Measurements from ENCODE around the gene MRPL46. TPM values are rescaled to one million over a fixed set of nuclear protein-coding genes. Genes with fewer than 3 reads are reported as not detected.
A peak's percentile ranks its signal among the peaks of the same experiment; 100 is the strongest.

The MRPL46 gene
- total and polyA plus RNA-seq, 2 of the 13 experiments (the other 11 are each of a cell fraction or from before 2014, with no cell fraction given), result 62.9 to 79.2 TPM

- no peak for TF ChIP-seq ZNF577 (CRISPR knock-in tag; IDR thresholded peaks at IDR 0.05; ENCODE audit: borderline replicate concordance, low read depth)
- no peak for TF ChIP-seq ZBTB26 (CRISPR knock-in tag; IDR thresholded peaks at IDR 0.05; ENCODE audit: borderline replicate concordance)
- TF ChIP-seq ARNT2 (CRISPR knock-in tag; IDR thresholded peaks at IDR 0.05; ENCODE audit: low read depth), result peak; percentile 63; the same call in 1 of the 2 replicates
- TF ChIP-seq SPEN (CRISPR knock-in tag; IDR thresholded peaks at IDR 0.05; ENCODE audit: low read depth), result peak; percentile 79; the same call in 1 of the 2 replicates
- TF ChIP-seq FOSL1 (CRISPR knock-in tag; IDR thresholded peaks at IDR 0.05; ENCODE audit: borderline replicate concordance), result peak; percentile 96
- 0 out of 2 replicates have a peak, but pooled peaks have one; percentile 15 for TF ChIP-seq ZSCAN22 (CRISPR knock-in tag; IDR thresholded peaks at IDR 0.05)
- no peak for TF ChIP-seq BHLHE40 (IDR thresholded peaks at IDR 0.05; ENCODE audit: low read length)
- no peak for TF ChIP-seq ETS1 (CRISPR knock-in tag; IDR thresholded peaks at IDR 0.05)
- TF ChIP-seq ETV5 (CRISPR knock-in tag; IDR thresholded peaks at IDR 0.05; ENCODE audit: borderline replicate concordance), result peak; percentile 77; the same call in 1 of the 2 replicates
- peak; percentile 70; the same call in 1 of the 2 replicates for TF ChIP-seq ZNF614 (CRISPR knock-in tag; IDR thresholded peaks at IDR 0.05; ENCODE audit: borderline replicate concordance)
- TF ChIP-seq KLF16 (CRISPR knock-in tag; IDR thresholded peaks at IDR 0.05), result peak in 1 of 2 experiments; percentile 79; a peak in 1 of 4 replicates
- TF ChIP-seq TCF7L2 (IDR thresholded peaks at IDR 0.05; ENCODE audit: low read depth, low read length), result peak; percentile 54; the same call in 1 of the 2 replicates
- TF ChIP-seq HDAC1 (CRISPR knock-in tag; IDR thresholded peaks at IDR 0.05), result peak; percentile 74; the same call in 1 of the 2 replicates
- TF ChIP-seq ONECUT2 (CRISPR knock-in tag; IDR thresholded peaks at IDR 0.05), result no peak
- TF ChIP-seq CEBPB (IDR thresholded peaks at IDR 0.05; ENCODE audit: borderline replicate concordance, low read depth, low read length), result peak; percentile 97
- TF ChIP-seq SOX5 (CRISPR knock-in tag; IDR thresholded peaks at IDR 0.05; ENCODE audit: borderline replicate concordance), result peak; percentile 86
- peak; percentile 90 for TF ChIP-seq NR2F2 (IDR thresholded peaks at IDR 0.05; ENCODE audit: borderline replicate concordance, low read depth)
- no peak for TF ChIP-seq SRY (CRISPR knock-in tag; IDR thresholded peaks at IDR 0.05)
- TF ChIP-seq TEF (CRISPR knock-in tag; IDR thresholded peaks at IDR 0.05), result 0 out of 2 replicates have a peak, but pooled peaks have one; percentile 22
- TF ChIP-seq ZNF710 (CRISPR knock-in tag; IDR thresholded peaks at IDR 0.05; ENCODE audit: borderline replicate concordance), result peak; percentile 72; the same call in 1 of the 2 replicates
- TF ChIP-seq MAFK (conservative IDR thresholded peaks at IDR 0.05 in 1 of 2, IDR thresholded peaks at IDR 0.05 in 1 of 2; ENCODE audit: low read length in 2 of 2), result peak; percentile 81 to 89
Observed at GRCh38 chr15:88465633-88466224, 1.5 kb downstream of the MRPL46 start (continued).
